Liver (tissue), 3 donors: ENCODE measurements around the gene XYLT2.

Source experiments
- CTCF ChIP-seq: fragments of 150-350 bp; IDR thresholded peaks from 2 replicates; pipeline ENCODE4 v1.5.1; 2017; ENCODE audit warnings: improper control_type of control experiment, low read depth, low read length; ENCODE audit not compliant: missing input control
- FOXA1 ChIP-seq: IDR thresholded peaks from 2 replicates; pipeline ENCODE4 v1.6.1; 2016; ENCODE audit warnings: antibody characterized with exemption
- GABPA ChIP-seq, 2 donors: IDR thresholded peaks in 1 of 2; conservative IDR thresholded peaks in 1 of 2; 2 replicates each; pipeline ENCODE4 v1.6.1; 2016; ENCODE audit warnings: antibody characterized with exemption in 2 of 2, mild to moderate bottlenecking in 1 of 2, moderate library complexity in 1 of 2
- HNF4A ChIP-seq, 2 donors: conservative IDR thresholded peaks; 2 replicates each; pipeline ENCODE4 v1.6.1; 2016; ENCODE audit warnings: antibody characterized with exemption in 2 of 2, mild to moderate bottlenecking in 2 of 2
- JUND ChIP-seq, 2 donors: IDR thresholded peaks; 2 replicates each; pipeline ENCODE4 v1.6.1; 2016; ENCODE audit warnings: antibody characterized with exemption in 2 of 2
- RAD21 ChIP-seq, 2 donors: IDR thresholded peaks; 2 replicates each; pipeline ENCODE4 v1.6.1; 2016; ENCODE audit warnings: antibody characterized with exemption in 2 of 2, mild to moderate bottlenecking in 2 of 2
- REST ChIP-seq: IDR thresholded peaks from 2 replicates; pipeline ENCODE4 v1.6.1; 2016; ENCODE audit warnings: antibody characterized with exemption, mild to moderate bottlenecking
- RXRA ChIP-seq, 2 donors: IDR thresholded peaks; 2 replicates each; pipeline ENCODE4 v1.6.1; 2017 to 2018; ENCODE audit warnings: antibody characterized with exemption in 2 of 2, mild to moderate bottlenecking in 1 of 2
- TAF1 ChIP-seq: conservative IDR thresholded peaks from 2 replicates; pipeline ENCODE4 v1.6.1; 2016; ENCODE audit warnings: antibody characterized with exemption, mild to moderate bottlenecking
- donor health status: healthy.
- donor health status: healthy.

GRCh38 chr17:50318501-50319285, 27.2 kb upstream of the XYLT2 start:
- no peak for TF ChIP-seq CTCF
- no peak for TF ChIP-seq FOXA1
- TF ChIP-seq TAF1 = no peak
- TF ChIP-seq JUND (IDR thresholded peaks at IDR 0.05) = no peak
- TF ChIP-seq GABPA (IDR thresholded peaks at IDR 0.05 in 1 of 2, conservative IDR thresholded peaks at IDR 0.05 in 1 of 2) = no peak
- no peak for TF ChIP-seq HNF4A (conservative IDR thresholded peaks at IDR 0.05)
- TF ChIP-seq REST = no peak
- TF ChIP-seq RXRA (IDR thresholded peaks at IDR 0.05) = no peak
- no peak for TF ChIP-seq RAD21 (IDR thresholded peaks at IDR 0.05)
